ENCODE data around the gene LETM1.

DNA sequence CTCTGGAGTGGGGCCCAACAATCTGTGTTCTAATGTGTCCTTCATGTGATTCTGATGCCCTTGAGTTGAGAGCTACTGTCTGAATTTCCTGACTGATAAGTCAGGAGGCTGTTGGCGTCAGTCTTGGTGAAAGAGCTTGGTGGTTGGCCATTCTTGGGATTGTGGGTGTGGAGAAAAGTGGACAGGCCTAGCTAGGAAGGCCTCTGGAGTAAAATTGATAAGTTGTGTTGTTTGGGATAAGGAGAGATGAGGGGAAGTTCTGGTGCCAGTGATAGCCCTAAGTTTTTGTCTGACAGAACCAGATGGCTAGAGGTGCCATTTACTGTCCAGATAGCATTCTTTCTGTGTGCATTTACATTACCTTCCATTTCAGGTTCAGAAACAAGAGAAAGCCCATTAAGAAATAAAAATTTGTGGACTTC, 26.9 kb upstream of the LETM1 start:
- TF ChIP-seq POLR2A (IDR thresholded peaks at IDR 0.05; ENCODE audit: low read depth, low read length) = no peak
- TF ChIP-seq EZH2 (IDR thresholded peaks at IDR 0.05; ENCODE audit: borderline replicate concordance, low read depth, low read length, severe bottlenecking) = no peak
- TF ChIP-seq, protein P1, sequence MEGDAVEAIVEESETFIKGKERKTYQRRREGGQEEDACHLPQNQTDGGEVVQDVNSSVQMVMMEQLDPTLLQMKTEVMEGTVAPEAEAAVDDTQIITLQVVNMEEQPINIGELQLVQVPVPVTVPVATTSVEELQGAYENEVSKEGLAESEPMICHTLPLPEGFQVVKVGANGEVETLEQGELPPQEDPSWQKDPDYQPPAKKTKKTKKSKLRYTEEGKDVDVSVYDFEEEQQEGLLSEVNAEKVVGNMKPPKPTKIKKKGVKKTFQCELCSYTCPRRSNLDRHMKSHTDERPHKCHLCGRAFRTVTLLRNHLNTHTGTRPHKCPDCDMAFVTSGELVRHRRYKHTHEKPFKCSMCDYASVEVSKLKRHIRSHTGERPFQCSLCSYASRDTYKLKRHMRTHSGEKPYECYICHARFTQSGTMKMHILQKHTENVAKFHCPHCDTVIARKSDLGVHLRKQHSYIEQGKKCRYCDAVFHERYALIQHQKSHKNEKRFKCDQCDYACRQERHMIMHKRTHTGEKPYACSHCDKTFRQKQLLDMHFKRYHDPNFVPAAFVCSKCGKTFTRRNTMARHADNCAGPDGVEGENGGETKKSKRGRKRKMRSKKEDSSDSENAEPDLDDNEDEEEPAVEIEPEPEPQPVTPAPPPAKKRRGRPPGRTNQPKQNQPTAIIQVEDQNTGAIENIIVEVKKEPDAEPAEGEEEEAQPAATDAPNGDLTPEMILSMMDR (IDR thresholded peaks at IDR 0.05; ENCODE audit: extremely low read depth in 1 of 2, insufficient read depth in 1 of 2, low read depth in 1 of 2, low read length in 2 of 2) = no peak
- TF ChIP-seq, protein P2, sequence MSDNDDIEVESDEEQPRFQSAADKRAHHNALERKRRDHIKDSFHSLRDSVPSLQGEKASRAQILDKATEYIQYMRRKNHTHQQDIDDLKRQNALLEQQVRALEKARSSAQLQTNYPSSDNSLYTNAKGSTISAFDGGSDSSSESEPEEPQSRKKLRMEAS (IDR thresholded peaks at IDR 0.05; ENCODE audit: insufficient read depth, insufficient read length) = no peak
- no peak for TF ChIP-seq MYC (IDR thresholded peaks at IDR 0.05; ENCODE audit: low read depth, low read length)

Measured in endothelial cell of umbilical vein (primary cell).